GM21723 (cell line): ENCODE data around the gene SHROOM4.

Experiments
- ATAC-seq: cut with Tn5 transposase; IDR thresholded peaks from one replicate; pipeline ENCODE4 v1.9.1; 2021; ENCODE audit warnings: mild to moderate bottlenecking, moderate library complexity; ENCODE audit not compliant: unreplicated experiment

The SHROOM4 gene, protein sequence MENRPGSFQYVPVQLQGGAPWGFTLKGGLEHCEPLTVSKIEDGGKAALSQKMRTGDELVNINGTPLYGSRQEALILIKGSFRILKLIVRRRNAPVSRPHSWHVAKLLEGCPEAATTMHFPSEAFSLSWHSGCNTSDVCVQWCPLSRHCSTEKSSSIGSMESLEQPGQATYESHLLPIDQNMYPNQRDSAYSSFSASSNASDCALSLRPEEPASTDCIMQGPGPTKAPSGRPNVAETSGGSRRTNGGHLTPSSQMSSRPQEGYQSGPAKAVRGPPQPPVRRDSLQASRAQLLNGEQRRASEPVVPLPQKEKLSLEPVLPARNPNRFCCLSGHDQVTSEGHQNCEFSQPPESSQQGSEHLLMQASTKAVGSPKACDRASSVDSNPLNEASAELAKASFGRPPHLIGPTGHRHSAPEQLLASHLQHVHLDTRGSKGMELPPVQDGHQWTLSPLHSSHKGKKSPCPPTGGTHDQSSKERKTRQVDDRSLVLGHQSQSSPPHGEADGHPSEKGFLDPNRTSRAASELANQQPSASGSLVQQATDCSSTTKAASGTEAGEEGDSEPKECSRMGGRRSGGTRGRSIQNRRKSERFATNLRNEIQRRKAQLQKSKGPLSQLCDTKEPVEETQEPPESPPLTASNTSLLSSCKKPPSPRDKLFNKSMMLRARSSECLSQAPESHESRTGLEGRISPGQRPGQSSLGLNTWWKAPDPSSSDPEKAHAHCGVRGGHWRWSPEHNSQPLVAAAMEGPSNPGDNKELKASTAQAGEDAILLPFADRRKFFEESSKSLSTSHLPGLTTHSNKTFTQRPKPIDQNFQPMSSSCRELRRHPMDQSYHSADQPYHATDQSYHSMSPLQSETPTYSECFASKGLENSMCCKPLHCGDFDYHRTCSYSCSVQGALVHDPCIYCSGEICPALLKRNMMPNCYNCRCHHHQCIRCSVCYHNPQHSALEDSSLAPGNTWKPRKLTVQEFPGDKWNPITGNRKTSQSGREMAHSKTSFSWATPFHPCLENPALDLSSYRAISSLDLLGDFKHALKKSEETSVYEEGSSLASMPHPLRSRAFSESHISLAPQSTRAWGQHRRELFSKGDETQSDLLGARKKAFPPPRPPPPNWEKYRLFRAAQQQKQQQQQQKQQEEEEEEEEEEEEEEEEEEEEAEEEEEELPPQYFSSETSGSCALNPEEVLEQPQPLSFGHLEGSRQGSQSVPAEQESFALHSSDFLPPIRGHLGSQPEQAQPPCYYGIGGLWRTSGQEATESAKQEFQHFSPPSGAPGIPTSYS (N-terminal part only)

DNA sequence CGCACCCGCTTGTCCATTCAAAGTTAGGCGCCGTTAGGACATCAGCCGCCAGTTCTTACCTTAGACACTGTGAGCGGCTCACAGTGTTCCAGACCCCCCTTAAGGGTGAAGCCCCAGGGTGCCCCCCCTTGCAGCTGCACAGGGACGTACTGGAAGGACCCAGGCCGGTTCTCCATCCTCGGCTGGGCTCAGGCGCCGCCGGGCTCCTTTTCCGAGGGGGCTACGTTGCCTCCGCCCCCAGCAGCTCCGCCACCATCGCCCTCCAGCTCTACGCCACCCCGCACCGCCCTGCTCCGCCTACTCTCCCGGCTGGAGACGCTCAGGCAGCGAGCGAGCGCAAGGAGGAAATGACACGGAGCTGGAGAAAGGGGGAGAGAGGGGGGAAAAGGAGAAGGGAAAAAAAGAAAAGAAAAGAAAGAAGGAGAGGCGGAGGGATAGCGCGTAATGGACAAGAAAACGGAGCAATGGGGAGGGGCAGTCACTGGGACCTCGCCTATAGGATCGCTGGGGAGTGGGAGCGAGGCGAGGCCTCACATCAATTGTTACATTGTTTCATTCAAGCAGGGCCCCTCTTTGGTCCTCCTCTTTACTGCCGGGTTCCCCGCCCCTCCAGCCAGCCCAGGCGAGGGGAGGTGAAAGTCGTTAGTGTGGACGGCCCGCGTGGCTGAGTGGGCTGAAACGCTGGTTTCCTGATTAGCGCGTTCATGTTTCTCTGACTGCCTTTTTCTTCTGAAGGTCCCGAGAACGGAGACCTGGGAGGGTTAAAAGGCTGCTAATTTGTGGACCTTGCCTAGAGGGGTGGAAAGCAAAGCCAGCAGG, at the start of gene SHROOM4:
SHROOM4 (minus strand) TSS at position 352 of the 819 bp plus-strand sequence; CDS start at position 176, 176 bp downstream.
- ATAC-seq, result no peak

DNA sequence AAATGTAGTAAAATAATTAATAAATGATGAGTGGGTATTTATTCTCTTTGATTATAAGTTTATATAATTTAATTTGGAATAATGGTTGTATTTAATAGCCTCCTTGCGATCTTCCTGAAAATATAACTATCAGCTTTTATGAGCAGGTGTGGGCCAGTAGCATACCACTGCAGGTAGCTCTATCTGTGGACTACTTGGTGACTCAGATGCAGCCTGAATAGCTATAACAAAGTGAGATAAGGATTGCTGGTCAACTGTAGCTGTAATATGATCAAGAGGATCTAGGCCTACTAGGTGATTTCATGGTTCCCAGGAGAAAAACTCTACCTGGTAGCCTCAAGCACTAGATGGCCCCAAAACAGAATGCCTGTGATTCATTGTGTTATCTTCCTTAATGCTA, 49.5 kb upstream of the SHROOM4 start:
- no peak for ATAC-seq

DNA sequence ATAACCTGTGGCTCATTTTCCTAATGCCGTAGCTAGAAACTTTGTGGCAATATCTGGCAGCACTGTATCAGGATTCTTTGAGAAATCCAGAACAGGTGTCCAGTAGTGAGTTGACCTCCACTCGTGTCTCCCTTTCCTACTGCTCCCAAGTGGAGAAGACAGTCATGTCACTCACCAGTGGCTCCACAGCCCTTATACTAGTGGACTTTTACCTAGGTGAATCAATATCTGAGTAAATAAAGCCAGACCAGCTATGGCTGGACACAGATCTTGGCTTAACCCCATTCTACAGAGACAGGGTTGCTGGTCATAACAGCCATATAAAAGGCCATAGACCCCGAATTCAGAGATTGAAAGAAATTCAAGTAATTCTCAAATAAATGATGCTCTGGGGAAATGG, 46.5 kb upstream of the SHROOM4 start:
- ATAC-seq, result no peak

DNA sequence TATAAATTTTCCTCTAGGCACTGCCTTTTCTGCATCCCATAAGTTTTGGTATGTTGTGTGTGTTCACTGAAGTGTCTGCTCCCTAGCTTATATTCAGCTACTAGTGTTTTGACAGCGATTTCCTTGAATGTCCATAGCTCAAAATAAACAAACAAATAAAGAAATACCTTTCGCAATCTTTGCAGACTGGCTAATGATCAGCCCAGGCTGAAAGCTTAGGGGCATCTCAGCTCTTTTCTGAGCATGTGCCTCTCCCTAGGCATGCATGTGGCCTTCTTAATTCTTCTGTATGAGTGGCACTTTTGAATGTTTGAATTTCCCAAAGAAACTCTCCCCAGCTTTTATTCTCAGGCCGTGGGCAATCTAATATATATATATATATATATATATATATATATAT, 44.6 kb upstream of the SHROOM4 start:
- no peak for ATAC-seq

DNA sequence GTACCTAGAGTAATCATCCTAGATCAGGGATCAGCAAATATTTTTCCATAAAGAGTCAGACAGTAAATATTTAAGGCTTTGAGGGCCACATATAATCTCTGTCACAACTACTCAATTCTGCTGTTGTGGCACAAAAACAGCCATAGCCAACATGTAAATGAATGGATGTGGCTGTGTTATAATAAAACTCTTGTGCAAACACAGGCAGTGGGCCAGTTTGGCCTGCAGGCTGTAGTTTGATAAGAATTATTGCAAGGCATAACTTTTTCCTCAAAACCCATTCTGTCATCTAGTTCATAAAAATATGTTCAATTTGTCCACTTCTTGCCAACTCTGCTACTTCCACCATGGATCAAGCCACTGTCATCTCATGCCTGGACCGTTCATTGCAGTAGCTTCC, 39.4 kb upstream of the SHROOM4 start:
- ATAC-seq, result no peak

DNA sequence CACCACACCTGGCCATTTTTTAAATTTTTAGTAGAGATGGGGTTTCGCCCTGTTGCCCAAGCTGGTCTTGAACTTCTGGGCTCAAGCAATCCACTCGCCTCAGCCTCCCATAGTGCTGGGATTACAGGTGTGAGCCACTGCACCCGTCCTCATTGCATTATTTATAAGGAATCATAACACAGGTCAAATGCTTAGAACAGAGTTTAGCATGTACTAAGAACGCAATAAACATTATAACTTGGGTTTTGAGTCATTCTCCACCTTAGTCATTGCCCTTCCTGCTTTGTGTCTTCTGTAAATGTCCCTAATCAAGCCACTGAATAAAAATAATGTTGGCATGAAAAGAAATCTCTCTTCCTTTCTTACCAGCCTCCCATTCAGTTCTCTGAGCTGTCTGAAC, 38.5 kb upstream of the SHROOM4 start:
- ATAC-seq, result no peak

DNA sequence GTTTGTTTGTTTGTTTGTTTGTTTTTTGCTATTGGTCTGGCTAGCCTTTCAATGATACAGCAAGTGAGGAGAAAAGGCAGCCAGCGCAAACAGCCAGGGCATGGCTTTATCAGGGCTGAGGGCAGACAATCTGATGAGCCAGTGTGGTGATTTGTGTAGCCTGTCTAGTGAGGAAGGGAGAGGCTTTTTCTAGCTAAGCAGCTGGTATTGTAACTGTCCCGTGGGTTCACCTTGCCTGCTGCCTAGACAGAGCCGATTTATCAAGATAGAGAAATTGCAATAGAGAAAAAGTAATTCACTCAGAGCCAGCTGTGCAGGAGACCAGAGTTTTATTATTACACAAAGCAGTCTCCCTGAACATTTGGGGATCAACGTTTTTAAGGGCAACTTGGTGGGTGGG, 28.2 kb upstream of the SHROOM4 start:
- ATAC-seq, result no peak

DNA sequence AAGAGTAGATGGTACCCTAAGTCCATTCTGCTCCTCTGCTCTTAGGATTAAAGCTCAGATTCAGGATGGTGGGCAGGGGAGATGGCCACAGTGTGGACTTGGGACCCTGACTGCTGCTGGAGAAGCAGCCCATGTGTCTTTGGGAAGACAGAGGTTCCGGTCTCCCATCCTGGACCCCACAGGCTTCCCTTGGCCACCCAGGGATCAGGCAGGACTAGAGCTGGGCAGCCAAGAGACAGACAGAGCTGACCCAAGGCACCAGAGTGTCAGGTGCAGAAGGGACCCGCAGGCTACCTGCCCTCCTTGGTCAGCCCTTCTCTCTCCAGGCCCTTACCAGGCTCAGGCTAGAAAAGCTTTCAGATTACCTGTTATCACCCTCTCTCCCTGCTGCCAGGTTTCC, 25.7 kb upstream of the SHROOM4 start:
- ATAC-seq, result no peak

DNA sequence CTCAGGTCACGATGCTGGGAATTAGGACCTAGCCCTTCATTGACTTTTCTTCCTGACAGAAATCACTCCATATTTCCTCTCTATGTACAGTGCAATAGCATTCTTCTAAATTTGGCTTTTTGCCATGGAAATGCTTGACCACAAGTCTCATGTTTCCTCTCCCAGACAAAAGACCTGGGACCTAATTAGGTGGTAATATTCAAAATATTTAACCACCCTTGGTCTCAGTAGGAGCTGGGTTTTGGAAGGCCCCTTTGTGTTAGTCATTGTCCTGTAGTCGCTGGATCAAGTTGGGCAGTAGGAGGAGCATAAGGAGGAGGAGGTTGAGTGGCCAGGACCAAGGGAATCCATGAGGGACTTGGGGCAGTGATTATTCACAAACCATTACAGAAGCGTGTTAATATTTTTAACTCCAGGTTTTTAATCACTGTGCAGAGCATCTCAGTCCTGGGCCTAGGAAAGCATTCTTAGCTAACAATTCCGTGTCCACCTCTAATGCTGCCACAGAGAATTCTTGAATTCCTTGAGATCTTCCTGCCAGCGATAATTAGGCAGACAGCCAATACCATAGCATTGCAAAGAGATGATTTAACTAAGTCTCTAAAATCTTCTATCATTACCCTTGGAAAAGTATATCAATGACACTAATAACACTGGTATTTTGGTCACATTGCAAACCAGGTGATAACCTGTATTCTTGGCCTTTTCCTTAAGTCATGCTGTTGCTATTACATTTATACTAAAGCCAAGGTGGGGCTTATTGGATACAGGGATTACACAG, 25.0 kb upstream of the SHROOM4 start:
- ATAC-seq, result no peak

DNA sequence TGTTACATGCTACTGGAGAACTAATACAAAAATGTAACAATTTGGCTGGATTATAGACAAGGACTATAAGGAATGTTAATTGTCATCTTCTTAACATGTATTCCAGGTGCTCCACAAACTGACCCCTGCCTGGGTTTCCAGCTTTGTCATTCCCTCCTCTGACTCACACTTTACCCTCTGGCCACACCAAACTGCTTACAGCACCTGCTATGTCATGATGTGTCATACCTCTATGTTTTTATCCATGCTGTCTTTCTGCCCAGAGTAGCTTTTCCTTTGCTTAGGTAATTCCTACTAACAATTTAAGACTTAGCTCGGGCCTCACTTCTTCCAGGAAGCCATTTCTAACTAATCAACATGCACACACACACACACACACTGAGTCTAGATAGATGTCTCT, 14.0 kb upstream of the SHROOM4 start:
- ATAC-seq, result no peak

DNA sequence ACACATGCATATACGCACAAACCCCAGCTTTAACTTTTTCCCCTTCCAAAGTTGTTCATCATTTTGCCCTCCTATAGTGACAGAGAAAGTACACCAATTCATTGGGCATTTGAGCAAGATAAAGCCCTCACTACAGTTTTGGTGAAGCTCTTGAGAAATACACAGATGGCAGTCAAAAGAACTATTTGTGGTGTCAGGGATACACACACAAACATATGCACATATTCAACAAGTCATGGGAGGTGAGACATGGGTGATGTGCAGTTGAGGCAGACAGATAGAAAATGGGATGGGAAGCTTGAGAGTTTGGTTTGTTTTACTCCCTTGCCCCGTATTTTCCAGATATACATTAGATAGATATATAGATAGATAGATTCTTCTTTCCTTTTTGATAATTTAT, 11.8 kb upstream of the SHROOM4 start:
- ATAC-seq, result no peak

DNA sequence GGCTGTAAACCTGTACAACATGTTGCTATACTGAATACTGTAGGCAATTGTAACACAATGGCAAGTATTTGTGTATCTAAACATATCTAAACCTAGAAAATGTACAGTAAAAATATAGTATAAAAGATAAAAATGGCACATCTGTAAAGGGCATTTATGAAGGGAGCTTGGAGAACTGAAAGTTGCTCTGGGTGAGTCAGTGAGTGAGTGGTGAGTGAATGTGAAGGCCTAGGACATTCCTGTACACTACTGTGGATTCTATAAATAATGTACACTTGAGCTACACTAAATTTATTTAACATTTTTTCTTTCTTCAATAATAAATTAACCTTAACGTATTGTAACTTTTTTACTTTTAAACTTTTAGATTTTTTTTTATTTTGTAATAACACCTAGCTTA, 5.0 kb upstream of the SHROOM4 start:
- ATAC-seq, result no peak

DNA sequence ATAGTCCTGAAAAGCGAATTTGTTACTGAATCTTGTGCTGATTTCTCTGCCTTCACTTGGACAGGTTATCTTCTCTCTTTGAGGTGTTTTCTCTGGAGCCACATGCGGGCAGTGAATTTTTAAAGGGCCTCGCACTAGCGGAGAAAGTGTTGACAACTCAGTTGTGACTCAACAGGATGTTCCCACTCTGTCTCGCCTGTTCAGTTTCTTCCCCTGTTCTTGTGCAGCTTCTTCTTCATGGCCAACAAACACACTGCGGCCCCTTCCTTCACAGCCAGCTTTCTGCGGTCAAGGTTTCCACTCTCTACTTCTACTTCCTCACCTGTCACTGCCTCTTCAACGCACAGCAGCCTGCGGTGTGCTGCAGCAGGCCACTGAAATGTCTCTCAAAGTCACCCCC, 1.1 kb upstream of the SHROOM4 start:
- no peak for ATAC-seq

DNA sequence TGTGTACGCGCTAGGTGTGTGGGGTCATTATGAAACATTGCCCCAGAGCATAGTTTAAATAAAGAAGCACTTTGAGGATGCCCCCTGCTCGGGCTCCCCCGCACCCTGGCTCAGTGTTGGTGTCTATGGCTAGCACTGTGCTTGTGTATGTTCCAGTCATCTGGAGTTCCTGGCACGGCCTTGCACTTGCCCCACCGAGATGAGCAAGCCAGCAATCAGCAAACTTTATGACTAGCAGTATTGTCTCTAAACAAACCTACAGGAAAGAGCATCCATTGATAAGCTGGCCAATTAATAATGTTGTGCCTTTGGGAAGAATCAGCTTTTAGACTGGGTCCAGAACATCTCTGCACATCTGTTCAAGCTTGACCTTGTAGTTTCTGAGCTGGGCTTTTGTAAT, 707 bp upstream of the SHROOM4 start:
- no peak for ATAC-seq

DNA sequence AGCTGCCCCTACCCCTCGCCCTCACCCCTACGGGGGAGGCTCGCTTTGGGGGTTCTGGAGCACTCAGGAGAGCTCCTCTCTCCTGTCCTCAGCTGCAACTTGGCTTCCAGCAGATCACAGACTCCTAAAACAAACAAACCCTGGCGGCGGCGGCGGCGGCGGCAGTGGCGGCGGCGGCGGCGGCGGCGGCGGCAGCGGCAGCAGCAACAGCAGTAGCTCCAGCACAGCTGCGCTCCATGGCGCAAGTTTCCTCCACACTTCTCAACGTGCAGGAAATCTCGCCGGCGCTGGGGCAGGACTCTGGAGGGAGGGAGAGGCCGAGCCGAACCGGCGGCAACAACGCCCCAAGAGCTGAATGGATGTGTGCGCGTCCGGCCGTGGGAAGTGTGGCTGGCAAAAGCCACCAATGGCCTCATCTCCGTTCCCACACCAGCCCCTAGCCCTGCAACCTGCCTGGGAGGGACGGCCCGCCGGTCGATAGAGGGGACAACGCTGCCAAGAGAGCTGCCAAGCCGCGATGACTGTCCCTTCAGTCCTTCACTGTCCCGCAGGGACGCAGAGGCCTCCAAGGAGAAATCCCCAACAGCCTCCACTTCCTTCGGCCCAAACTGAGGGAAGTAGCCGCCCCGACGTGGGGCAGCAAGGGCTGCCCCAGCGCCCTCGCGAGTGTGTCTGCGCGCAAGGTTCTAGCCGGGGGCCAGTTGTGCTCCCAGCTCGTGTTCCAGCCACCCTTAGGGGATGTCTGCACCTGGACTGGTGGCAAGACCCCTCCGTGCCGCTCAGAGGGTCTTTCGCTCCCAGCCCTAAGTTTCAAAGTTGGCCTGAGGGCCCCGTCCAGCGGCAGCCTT, 775 bp downstream of the SHROOM4 start:
- ATAC-seq, result no peak

DNA sequence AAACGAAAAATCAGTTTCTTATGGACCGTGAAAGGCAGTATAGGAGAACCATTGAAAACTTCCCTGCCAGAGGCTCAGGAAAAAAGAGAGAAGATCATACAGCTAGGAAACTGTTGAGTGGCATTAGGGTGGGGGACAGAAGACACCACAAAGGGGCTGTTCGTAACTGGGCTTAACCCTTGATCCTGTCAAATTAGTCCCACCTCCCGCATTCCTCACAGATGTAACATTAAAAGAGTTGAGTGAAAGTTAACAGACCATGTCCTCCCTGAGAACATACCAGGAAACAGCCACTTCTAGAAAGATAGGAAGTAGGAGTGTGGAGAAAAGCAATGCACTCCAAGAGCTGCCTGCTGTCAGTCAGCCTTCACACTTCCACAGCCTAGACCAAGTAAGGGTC, 8.7 kb downstream of the SHROOM4 start:
- no peak for ATAC-seq

DNA sequence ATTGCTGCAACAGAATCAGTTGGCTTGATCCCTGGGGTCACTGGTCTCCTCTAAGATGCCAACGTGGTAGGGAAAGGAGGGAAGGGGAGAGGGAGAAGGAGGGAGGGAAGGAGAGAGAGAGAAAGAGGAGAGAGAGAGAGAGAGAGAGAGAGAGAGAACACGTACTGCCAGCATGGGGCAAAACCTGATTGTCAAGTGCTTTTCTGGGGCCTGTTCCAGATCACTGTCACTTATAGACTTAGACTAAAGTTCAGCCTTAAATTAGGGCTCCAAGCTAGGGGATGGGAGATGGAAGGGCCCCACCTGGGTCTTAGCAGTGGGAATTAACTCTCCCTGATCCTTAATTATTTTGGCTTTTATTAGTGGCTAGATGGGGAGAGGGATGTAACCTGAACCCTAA, 12.9 kb downstream of the SHROOM4 start:
- no peak for ATAC-seq

DNA sequence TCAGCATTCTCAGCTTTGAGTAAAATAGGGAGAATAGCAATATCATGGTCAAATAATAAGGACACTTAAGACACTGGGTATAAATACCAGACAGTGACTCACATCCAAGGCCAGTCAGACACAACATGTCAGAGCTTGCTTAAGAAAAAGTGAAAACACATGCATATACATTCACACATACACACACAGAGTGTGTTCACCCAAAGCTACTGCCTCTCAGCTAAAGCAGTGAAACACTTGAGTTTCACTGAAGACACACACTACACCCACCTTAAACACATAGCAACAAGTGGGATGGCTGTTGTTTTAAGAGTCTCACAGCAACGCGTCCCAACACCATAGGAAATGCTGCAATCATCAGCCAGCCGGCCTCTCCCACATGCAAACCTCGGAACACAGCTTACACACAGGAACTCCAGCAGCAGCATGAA, 14.4 kb downstream of the SHROOM4 start:
- ATAC-seq, result no peak

DNA sequence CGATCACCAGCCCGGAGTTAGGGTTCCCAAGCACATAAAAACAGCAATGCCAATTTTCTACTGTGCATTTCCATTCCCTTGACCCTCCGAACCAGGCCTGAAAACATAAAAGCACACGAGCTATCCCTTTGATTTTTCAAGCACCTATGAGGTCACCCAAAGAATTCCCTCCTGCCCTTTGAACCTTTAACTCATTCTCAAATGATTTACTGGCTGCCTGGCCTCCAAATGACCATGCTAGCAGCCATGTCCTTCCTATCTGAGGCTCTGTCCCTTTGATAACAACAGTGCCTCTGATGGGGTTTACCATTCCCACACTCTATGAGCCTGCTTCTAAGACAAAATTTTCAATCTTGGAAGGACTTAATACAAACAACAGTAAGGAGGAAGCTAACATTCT, 15.2 kb downstream of the SHROOM4 start:
- no peak for ATAC-seq
